Measurements from ENCODE around the gene TMEM131. TPM values are rescaled to one million over a fixed set of nuclear protein-coding genes. Genes with fewer than 3 reads are reported as not detected.
A peak's percentile ranks its signal among the peaks of the same experiment; 100 is the strongest.

Gene TMEM131
- total RNA-seq, 2 donors from 2014 or later: 39.0 to 43.0 TPM

DNA sequence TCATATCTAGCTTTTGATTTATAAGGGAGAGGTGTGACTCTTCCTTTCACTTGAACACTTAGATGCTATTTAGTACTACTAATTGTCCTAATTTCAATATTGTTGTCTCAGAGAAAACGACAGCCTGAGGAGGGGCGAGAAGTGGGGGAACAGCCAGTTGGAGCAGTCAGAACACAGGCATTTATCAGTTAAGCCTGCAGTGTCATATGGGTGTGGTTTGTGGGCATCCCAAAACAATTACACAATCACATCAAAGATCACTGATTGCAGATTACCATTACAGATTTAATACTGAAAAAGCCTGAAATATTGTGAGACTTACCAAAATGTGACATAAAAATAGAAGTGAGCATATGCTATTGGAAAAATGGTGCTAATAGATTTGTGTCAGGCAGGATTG, 15.8 kb downstream of the TMEM131 start:
- Mint-ChIP-seq H3K27me3 (ENCODE audit: insufficient read depth) (no peaks in the 10 kb centered on the region), H3K4me1 (peaks cover 5% of the 10 kb centered on the region)
- 80 to 95% methylated on average over 1 to 2 of the region's 2 CpGs for whole genome bisulfite sequencing, 2 experiments (ENCODE audit: insufficient coverage in 1 of 2, insufficient read length in 1 of 2)

GRCh38 chr2:97974471-97974870, 21.3 kb downstream of the TMEM131 start:
- H3K27me3 Mint-ChIP-seq (ENCODE audit: insufficient read depth): no peaks in the 10 kb centered on the region
- no peak overlapping the region for H3K27ac ChIP-seq (ENCODE audit: low read depth, low read length)
- H3K4me1 ChIP-seq (ENCODE audit: control insufficient read depth, insufficient read depth, low read length): no peaks in the 10 kb centered on the region
- peaks cover 61% of the 10 kb centered on the region for H3K9me3 ChIP-seq (ENCODE audit: control insufficient read depth, low read length)
- H3K4me3 Mint-ChIP-seq: no peak overlapping the region
- TF ChIP-seq CTCF (conservative IDR thresholded peaks at IDR 0.05): no peak
- H3K4me3 ChIP-seq (ENCODE audit: low read length): no peak overlapping the region
- H3K27ac Mint-ChIP-seq: no peak overlapping the region
- no peaks in the 10 kb centered on the region for H3K27me3 ChIP-seq (ENCODE audit: control insufficient read depth, insufficient read depth, low read length, poor library complexity, severe bottlenecking)
- no CpG with 5 or more reads among the region's 1 CpG for WGBS, 2 experiments (ENCODE audit: insufficient coverage in 1 of 2, insufficient read length in 1 of 2)
- peaks cover 14% of the 10 kb centered on the region for H3K36me3 ChIP-seq (ENCODE audit: control insufficient read depth, insufficient read depth, low read length)
- peaks cover 47% of the 10 kb centered on the region for H3K9me3 Mint-ChIP-seq
- no peaks in the 10 kb centered on the region for H3K4me1 Mint-ChIP-seq
- peaks cover 38% of the 10 kb centered on the region for H3K36me3 Mint-ChIP-seq (ENCODE audit: low read depth)
- DNase-seq: no peak
- no peak overlapping the region for H3K9ac ChIP-seq (ENCODE audit: extremely low read depth, low read length, poor library complexity, severe bottlenecking)

More for the DNA sequence above, 15.8 kb downstream of the TMEM131 start:
- H3K36me3 Mint-ChIP-seq (ENCODE audit: low read depth): peaks cover 35% of the 10 kb centered on the region
- peaks cover 29% of the 10 kb centered on the region for H3K9me3 Mint-ChIP-seq
- no peak for DNase-seq
- Histone ChIP-seq H3K4me1 (ENCODE audit: control insufficient read depth, insufficient read depth, low read length) (no peaks in the 10 kb centered on the region), H3K36me3 (ENCODE audit: control insufficient read depth, insufficient read depth, low read length) (peaks cover 47% of the 10 kb centered on the region), H3K27me3 (ENCODE audit: control insufficient read depth, insufficient read depth, low read length, poor library complexity, severe bottlenecking) (no peaks in the 10 kb centered on the region), H3K27ac (ENCODE audit: low read depth, low read length) (no peak overlapping the region), H3K9me3 (ENCODE audit: control insufficient read depth, low read length) (peaks cover 49% of the 10 kb centered on the region), H3K4me3 (ENCODE audit: low read length) (peak overlapping the region; percentile 20), H3K9ac (ENCODE audit: extremely low read depth, low read length, poor library complexity, severe bottlenecking) (no peak overlapping the region)
- no peak overlapping the region for H3K27ac Mint-ChIP-seq
- no peak for TF ChIP-seq CTCF (conservative IDR thresholded peaks at IDR 0.05)
- H3K4me3 Mint-ChIP-seq: no peak overlapping the region

- no peak overlapping the region for H3K4me3 ChIP-seq (ENCODE audit: low read length)
- no peaks in the 10 kb centered on the region for H3K4me1 ChIP-seq (ENCODE audit: control insufficient read depth, insufficient read depth, low read length)
- H3K9ac ChIP-seq (ENCODE audit: extremely low read depth, low read length, poor library complexity, severe bottlenecking): no peak overlapping the region
- no peak overlapping the region for H3K27ac ChIP-seq (ENCODE audit: low read depth, low read length)
- TF ChIP-seq CTCF (conservative IDR thresholded peaks at IDR 0.05): no peak
- no peak overlapping the region for H3K4me3 Mint-ChIP-seq
- 80 to 89% methylated on average over 4 of the region's 5 CpGs for WGBS, 2 experiments (ENCODE audit: insufficient coverage in 1 of 2, insufficient read length in 1 of 2)
- peaks cover 28% of the 10 kb centered on the region for H3K9me3 Mint-ChIP-seq
- no peaks in the 10 kb centered on the region for H3K27me3 Mint-ChIP-seq (ENCODE audit: insufficient read depth)
- DNase-seq: no peak
- H3K36me3 Mint-ChIP-seq (ENCODE audit: low read depth): peaks cover 23% of the 10 kb centered on the region
- no peaks in the 10 kb centered on the region for H3K27me3 ChIP-seq (ENCODE audit: control insufficient read depth, insufficient read depth, low read length, poor library complexity, severe bottlenecking)
- H3K36me3 ChIP-seq (ENCODE audit: control insufficient read depth, insufficient read depth, low read length): no peaks in the 10 kb centered on the region
- H3K27ac Mint-ChIP-seq: no peak overlapping the region
- peaks cover 31% of the 10 kb centered on the region for H3K9me3 ChIP-seq (ENCODE audit: control insufficient read depth, low read length)
- H3K4me1 Mint-ChIP-seq: peaks cover 21% of the 10 kb centered on the region
These were observed 25.3 kb downstream of the TMEM131 start for GRCh38 chr2:97970293-97971060.

Measured in endodermal cell (in vitro differentiated cells).